K562 (cell line): Measurements from ENCODE around the gene MEFV. TPM values are rescaled to one million over a fixed set of nuclear protein-coding genes. Genes with fewer than 3 reads are reported as not detected.

Source experiments
- ATAC-seq: fragments of 200-7000 bp; cut with Tn5 transposase; 3 replicates; pipeline ENCODE4 v1.9.1; 2020; ENCODE audit warnings: moderate library complexity
- BruUV-seq: library from RNA; stranded (reverse); fragments of 400-500 nt; replicated peaks from 2 replicates; lab custom pipeline; 2021; lab: Mats Ljungman, UMichigan
- CTCF ChIA-PET: fragments of 300-600 bp; formaldehyde crosslinking; extraction: SDS; loops from one replicate; lab custom pipeline; 2021; ENCODE audit warnings: low intra/inter-chr PET ratio; lab: Yijun Ruan, JAX
- POLR2A ChIA-PET: fragments of 300-600, 350-650 bp; sonication (Branson Sonifier 250); formaldehyde crosslinking; extraction: SDS; loops from one replicate; lab custom pipeline; 2021; ENCODE audit warnings: antibody characterized with exemption, inconsistent platforms; lab: Yijun Ruan, JAX
- DNase-seq, 4 experiments: peaks; one replicate each; pipeline versions ENCODE4 v3.0.0 to v3.0.0-alpha.2; 2011 to 2018; ENCODE audit warnings: low spot score in 3 of 4, mixed read lengths in 3 of 4; ENCODE audit errors: extremely low read depth in 1 of 4
- FAIRE-seq: peaks from 2 replicates; lab custom pipeline; 2011; peaks lifted over from hg19 to GRCh38; lab: Jason Lieb, UNC
- H2AFZ ChIP-seq: 2 replicates; pipeline ENCODE4 v1.6.0; 2011; ENCODE audit warnings: low read depth, low read length, control low read depth, inconsistent platforms
- H3K27ac ChIP-seq: fragments of 200-600 bp; 3 replicates; pipeline ENCODE4 v1.8.0; 2011; ENCODE audit warnings: low read depth, mild to moderate bottlenecking, control low read depth, inconsistent platforms, low read length, moderate library complexity, mixed read lengths; ENCODE audit errors: extremely low read depth
- H3K27me3 ChIP-seq, 2 experiments: fragments of 300-600 bp in 1 of 2; 2 replicates in 1 of 2; 3 replicates in 1 of 2; pipeline versions ENCODE4 v1.6.0 to v1.8.0; 2011; ENCODE audit warnings: inconsistent platforms in 2 of 2, low read length in 2 of 2, mild to moderate bottlenecking in 1 of 2, mixed read lengths in 1 of 2, moderate library complexity in 1 of 2; ENCODE audit not compliant: control insufficient read depth in 2 of 2, insufficient read depth in 2 of 2
- H3K36me3 ChIP-seq: fragments of 300-600 bp; 3 replicates; pipeline ENCODE4 v1.8.0; 2011; ENCODE audit warnings: mild to moderate bottlenecking, low read length, inconsistent platforms; ENCODE audit not compliant: control insufficient read depth, insufficient read depth
- H3K4me1 ChIP-seq, 2 experiments: fragments of 200-600 bp in 1 of 2; replicated peaks in 1 of 2; 2 replicates in 1 of 2; 3 replicates in 1 of 2; pipeline versions ENCODE4 v1.5.1 to v1.8.0; 2011; ENCODE audit warnings: inconsistent platforms in 2 of 2, low read length in 2 of 2, mild to moderate bottlenecking in 1 of 2, mixed read lengths in 1 of 2, moderate library complexity in 1 of 2; ENCODE audit not compliant: control insufficient read depth in 2 of 2, insufficient read depth in 2 of 2
- H3K4me2 ChIP-seq: 2 replicates; pipeline ENCODE4 v1.6.1; 2011; ENCODE audit warnings: low read length, control low read depth, inconsistent platforms, mixed read lengths; ENCODE audit not compliant: insufficient read depth
- H3K4me3 ChIP-seq: fragments of 200-600 bp; sonication (generic), shearing (Covaris generic); 2 replicates; pipeline ENCODE4 v1.5.1; 2016; ENCODE audit warnings: control low read depth, inconsistent platforms
- H3K79me2 ChIP-seq: fragments of 200-600 bp; 3 replicates; pipeline ENCODE4 v1.8.0; 2011; ENCODE audit warnings: low read length, inconsistent platforms; ENCODE audit not compliant: control insufficient read depth, insufficient read depth
- H3K9ac ChIP-seq, 2 experiments: 2 replicates each; pipeline versions ENCODE4 v1.6.0 to v1.6.1; 2011; ENCODE audit warnings: low read depth in 2 of 2, low read length in 2 of 2, control low read depth in 1 of 2, inconsistent platforms in 1 of 2, mild to moderate bottlenecking in 1 of 2, mixed read lengths in 1 of 2; ENCODE audit not compliant: insufficient read depth in 1 of 2
- H3K9me1 ChIP-seq: one replicate; pipeline ENCODE4 v1.6.0; 2011; ENCODE audit warnings: inconsistent platforms, mild to moderate bottlenecking, low read length, moderate library complexity; ENCODE audit not compliant: control insufficient read depth, insufficient read depth
- H3K9me3 ChIP-seq: replicated peaks from 2 replicates; pipeline ENCODE4 v1.5.1; 2011; ENCODE audit warnings: low read depth, low read length, inconsistent platforms; ENCODE audit not compliant: control insufficient read depth, insufficient read depth
- H4K20me1 ChIP-seq: replicated peaks from 2 replicates; pipeline ENCODE4 v1.6.1; 2011; ENCODE audit warnings: low read length, inconsistent platforms, mixed read lengths; ENCODE audit not compliant: control insufficient read depth, insufficient read depth
- C11orf30 ChIP-seq: fragments of 450-650 bp; IDR thresholded peaks from 2 replicates; pipeline ENCODE4 v1.6.1; 2016; ENCODE audit warnings: low read depth, mild to moderate bottlenecking
- NR2C2 ChIP-seq, 2 experiments: fragments of 200-800 bp in 1 of 2; sonication (Bioruptor generic) in 1 of 2; sonication (generic) in 1 of 2; formaldehyde crosslinking in 1 of 2; IDR thresholded peaks; 2 replicates each; pipeline versions ENCODE4 v1.6.1 to v1.8.0; 2016 to 2022; ENCODE audit warnings: mild to moderate bottlenecking in 1 of 2, missing compliant biosample characterization in 1 of 2, missing genetic modification characterization in 1 of 2, missing genetic modification reagents in 1 of 2
- PML ChIP-seq: IDR thresholded peaks from 2 replicates; pipeline ENCODE4 v1.6.1; 2012; ENCODE audit warnings: low read length, inconsistent platforms
- WGBS: fragments of 100-300 bp; shearing (Covaris generic); methylation state at CpG from one replicate; pipeline ENCODE4 v1.1.6; 2016; ENCODE audit warnings: low coverage, mixed read lengths; ENCODE audit not compliant: insufficient coverage; ENCODE audit errors: missing lambda C conversion rate; 5-methylcytosine and 5-hydroxymethylcytosine counted together
- in situ Hi-C: fragments of 300-500 bp; cut with MboI; formaldehyde crosslinking; loops from 4 replicates; pipeline ENCODE4 v1.15.0; 2018; ENCODE audit warnings: inconsistent platforms, mixed read lengths
- intact Hi-C: fragments of 100-400 bp; cut with micrococcal nuclease; formaldehyde crosslinking; loops from 2 replicates; pipeline ENCODE4 v1.14.2; 2022
- polyA plus RNA-seq, 8 experiments: library from polyadenylated mRNA; depleted of rRNA in 4 of 8; stranded (reverse) in 5 of 8; unstranded in 3 of 8; fragments of >200 nt; fragmentation: Nextera tagmentation in 2 of 8; fragmentation: Illumina TruSeq in 1 of 8; extraction: Ambion mirVana in 2 of 8; extraction: Trizol in 1 of 8; gene quantifications; 2 replicates each; pipeline versions ENCODE4 v1.2.1 to v1.2.3, GENCODE V29; 2011 to 2014; ENCODE audit warnings: inconsistent platforms in 1 of 8, missing spikeins in 1 of 8
- total RNA-seq, 7 experiments: library from RNA; depleted of rRNA in 6 of 7; stranded (reverse); fragments of >200 nt in 6 of 7; fragmentation: Illumina TruSeq in 2 of 7; extraction: Trizol in 2 of 7; gene quantifications; 2 replicates each; pipeline versions ENCODE4 v1.2.1 to v1.2.3, GENCODE V29; 2011 to 2021; ENCODE audit warnings: low replicate concordance in 1 of 7
- TF ChIP-seq, protein P1 (sequence below): fragments of 450-650 bp; IDR thresholded peaks from 2 replicates; pipeline ENCODE4 v1.6.1; 2016; ENCODE audit warnings: mild to moderate bottlenecking, moderate library complexity

The MEFV gene
- total and polyA plus RNA-seq, 9 of the 15 experiments (the other 6 are each of a cell fraction or from before 2014, with no cell fraction given) = 0.14 TPM; not detected in 8

DNA sequence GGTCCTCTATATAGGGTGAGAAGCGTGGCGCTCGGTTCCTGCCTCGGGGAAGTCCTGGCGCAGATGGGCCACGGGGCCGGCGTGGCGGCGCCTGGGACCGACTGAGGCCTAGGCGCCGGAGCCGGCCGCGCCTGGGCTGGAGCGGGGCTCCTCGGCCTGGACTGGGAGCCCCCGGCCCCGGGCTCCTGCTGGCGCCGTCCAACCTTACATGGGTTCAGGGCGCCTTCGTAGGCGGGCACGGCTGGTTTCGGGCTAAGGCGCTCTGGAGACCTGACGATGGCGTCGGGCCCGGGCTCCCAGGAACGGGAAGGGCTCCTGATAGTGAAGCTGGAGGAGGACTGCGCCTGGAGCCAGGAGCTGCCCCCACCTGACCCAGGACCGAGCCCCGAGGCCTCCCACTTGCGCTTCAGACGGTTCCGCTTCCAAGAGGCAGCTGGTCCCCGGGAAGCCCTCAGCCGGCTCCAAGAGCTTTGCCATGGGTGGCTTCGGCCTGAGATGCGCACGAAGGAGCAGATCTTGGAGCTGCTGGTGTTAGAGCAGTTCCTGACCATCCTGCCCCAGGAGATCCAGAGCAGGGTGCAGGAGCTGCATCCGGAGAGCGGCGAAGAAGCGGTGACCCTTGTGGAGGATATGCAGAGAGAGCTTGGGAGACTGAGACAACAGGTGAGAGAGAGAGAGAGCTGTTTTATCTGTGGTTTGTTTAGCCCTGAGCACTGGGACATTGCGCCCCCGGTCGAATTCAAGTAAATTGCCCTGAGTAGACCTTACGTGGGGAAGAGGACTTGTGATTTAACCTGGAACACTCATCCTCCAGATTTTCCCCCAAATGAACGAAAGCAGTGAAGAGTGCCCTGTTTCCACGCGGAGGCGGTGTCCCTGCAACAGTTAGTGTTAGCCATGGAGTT lies 27.4 kb upstream of the MEFV start:
- peak overlapping the region; percentile 47 for H2AFZ ChIP-seq
- TF ChIP-seq NR2C2 (CRISPR knock-in tag; IDR thresholded peaks at IDR 0.05) = no peak
- peak; percentile 94 for TF ChIP-seq NR2C2 (tag; IDR thresholded peaks at IDR 0.05)
- TF ChIP-seq C11orf30 = no peak
- TF ChIP-seq PML = no peak
- TF ChIP-seq, protein P1, sequence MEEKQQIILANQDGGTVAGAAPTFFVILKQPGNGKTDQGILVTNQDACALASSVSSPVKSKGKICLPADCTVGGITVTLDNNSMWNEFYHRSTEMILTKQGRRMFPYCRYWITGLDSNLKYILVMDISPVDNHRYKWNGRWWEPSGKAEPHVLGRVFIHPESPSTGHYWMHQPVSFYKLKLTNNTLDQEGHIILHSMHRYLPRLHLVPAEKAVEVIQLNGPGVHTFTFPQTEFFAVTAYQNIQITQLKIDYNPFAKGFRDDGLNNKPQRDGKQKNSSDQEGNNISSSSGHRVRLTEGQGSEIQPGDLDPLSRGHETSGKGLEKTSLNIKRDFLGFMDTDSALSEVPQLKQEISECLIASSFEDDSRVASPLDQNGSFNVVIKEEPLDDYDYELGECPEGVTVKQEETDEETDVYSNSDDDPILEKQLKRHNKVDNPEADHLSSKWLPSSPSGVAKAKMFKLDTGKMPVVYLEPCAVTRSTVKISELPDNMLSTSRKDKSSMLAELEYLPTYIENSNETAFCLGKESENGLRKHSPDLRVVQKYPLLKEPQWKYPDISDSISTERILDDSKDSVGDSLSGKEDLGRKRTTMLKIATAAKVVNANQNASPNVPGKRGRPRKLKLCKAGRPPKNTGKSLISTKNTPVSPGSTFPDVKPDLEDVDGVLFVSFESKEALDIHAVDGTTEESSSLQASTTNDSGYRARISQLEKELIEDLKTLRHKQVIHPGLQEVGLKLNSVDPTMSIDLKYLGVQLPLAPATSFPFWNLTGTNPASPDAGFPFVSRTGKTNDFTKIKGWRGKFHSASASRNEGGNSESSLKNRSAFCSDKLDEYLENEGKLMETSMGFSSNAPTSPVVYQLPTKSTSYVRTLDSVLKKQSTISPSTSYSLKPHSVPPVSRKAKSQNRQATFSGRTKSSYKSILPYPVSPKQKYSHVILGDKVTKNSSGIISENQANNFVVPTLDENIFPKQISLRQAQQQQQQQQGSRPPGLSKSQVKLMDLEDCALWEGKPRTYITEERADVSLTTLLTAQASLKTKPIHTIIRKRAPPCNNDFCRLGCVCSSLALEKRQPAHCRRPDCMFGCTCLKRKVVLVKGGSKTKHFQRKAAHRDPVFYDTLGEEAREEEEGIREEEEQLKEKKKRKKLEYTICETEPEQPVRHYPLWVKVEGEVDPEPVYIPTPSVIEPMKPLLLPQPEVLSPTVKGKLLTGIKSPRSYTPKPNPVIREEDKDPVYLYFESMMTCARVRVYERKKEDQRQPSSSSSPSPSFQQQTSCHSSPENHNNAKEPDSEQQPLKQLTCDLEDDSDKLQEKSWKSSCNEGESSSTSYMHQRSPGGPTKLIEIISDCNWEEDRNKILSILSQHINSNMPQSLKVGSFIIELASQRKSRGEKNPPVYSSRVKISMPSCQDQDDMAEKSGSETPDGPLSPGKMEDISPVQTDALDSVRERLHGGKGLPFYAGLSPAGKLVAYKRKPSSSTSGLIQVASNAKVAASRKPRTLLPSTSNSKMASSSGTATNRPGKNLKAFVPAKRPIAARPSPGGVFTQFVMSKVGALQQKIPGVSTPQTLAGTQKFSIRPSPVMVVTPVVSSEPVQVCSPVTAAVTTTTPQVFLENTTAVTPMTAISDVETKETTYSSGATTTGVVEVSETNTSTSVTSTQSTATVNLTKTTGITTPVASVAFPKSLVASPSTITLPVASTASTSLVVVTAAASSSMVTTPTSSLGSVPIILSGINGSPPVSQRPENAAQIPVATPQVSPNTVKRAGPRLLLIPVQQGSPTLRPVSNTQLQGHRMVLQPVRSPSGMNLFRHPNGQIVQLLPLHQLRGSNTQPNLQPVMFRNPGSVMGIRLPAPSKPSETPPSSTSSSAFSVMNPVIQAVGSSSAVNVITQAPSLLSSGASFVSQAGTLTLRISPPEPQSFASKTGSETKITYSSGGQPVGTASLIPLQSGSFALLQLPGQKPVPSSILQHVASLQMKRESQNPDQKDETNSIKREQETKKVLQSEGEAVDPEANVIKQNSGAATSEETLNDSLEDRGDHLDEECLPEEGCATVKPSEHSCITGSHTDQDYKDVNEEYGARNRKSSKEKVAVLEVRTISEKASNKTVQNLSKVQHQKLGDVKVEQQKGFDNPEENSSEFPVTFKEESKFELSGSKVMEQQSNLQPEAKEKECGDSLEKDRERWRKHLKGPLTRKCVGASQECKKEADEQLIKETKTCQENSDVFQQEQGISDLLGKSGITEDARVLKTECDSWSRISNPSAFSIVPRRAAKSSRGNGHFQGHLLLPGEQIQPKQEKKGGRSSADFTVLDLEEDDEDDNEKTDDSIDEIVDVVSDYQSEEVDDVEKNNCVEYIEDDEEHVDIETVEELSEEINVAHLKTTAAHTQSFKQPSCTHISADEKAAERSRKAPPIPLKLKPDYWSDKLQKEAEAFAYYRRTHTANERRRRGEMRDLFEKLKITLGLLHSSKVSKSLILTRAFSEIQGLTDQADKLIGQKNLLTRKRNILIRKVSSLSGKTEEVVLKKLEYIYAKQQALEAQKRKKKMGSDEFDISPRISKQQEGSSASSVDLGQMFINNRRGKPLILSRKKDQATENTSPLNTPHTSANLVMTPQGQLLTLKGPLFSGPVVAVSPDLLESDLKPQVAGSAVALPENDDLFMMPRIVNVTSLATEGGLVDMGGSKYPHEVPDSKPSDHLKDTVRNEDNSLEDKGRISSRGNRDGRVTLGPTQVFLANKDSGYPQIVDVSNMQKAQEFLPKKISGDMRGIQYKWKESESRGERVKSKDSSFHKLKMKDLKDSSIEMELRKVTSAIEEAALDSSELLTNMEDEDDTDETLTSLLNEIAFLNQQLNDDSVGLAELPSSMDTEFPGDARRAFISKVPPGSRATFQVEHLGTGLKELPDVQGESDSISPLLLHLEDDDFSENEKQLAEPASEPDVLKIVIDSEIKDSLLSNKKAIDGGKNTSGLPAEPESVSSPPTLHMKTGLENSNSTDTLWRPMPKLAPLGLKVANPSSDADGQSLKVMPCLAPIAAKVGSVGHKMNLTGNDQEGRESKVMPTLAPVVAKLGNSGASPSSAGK = no peak

More for the DNA sequence above, 27.4 kb upstream of the MEFV start:
- intact Hi-C loops = loop anchor here (2.0 kb wide), 1 partner anchor 19 kb away; no protein-coding TSS in a partner anchor
- in situ Hi-C loops = no loop called here
- Histone ChIP-seq H3K27ac (peak overlapping the region; percentile 100), H3K27me3 (no peaks in the 10 kb centered on the region), H4K20me1 (no peaks in the 10 kb centered on the region), H3K9ac (peak overlapping the region; percentile 96 to 99), H3K9me1 (no peaks in the 10 kb centered on the region), H3K36me3 (peaks cover 28% of the 10 kb centered on the region), H3K4me1 (peaks cover 8 to 22% of the 10 kb centered on the region in 2 experiments; a peak in 4 of 5 replicates), H3K4me3 (peak overlapping the region; percentile 93), H3K4me2 (peak overlapping the region; percentile 98), H3K9me3 (peaks cover 8% of the 10 kb centered on the region), H3K79me2 (peaks cover 32% of the 10 kb centered on the region)
- POLR2A ChIA-PET = interaction anchor here (0.6 to 3.1 kb wide), 19 partner anchors 8 to 442 kb away, joined by 3 to 15 read pairs (median 5); partner anchors contain the start of genes CLUAP1, TIGD7, ZNF174 and ZNF75A
- ATAC-seq (no peak; the same call in 1 of the 3 replicates), FAIRE-seq (peak; percentile 52), DNase-seq (peak in 1 of 4 experiments; percentile 23)
- under 1% methylated on average over 48 of the region's 56 CpGs for WGBS
- CTCF ChIA-PET = no interaction called here
- TSS peak; percentile 58 for BruUV-seq
